ENCODE results near the gene EVI2B.

Gene EVI2B

GRCh38 chr17:31313982-31314781 lies at the start of gene EVI2B:
EVI2B (minus strand) TSS chr17:31314054; CDS start chr17:31305609, 8,445 bp downstream.
- Histone ChIP-seq H2AFZ (ENCODE audit: low read depth, low read length, severe bottlenecking) (no peak within 1 kb of the TSS), H3K9me3 (ENCODE audit: insufficient read depth, low read length) (no peaks in the 10 kb centered on the region), H3K27me3 (ENCODE audit: low read length) (no peaks in the 10 kb centered on the region), H3K36me3 (ENCODE audit: low read length) (no peaks in the 10 kb centered on the region), H3F3A (ENCODE audit: insufficient read depth) (peaks cover 99% of the 10 kb centered on the region), H3K9me2 (replicated peaks; ENCODE audit: insufficient read depth, low read length) (no peaks in the 10 kb centered on the region), H3K9ac (ENCODE audit: low read length) (peak within 1 kb of the TSS; percentile 72), H3K4me2 (ENCODE audit: low read depth, low read length, poor library complexity, severe bottlenecking) (peak within 1 kb of the TSS; percentile 100), H3K79me2 (ENCODE audit: insufficient read depth, low read length) (peaks cover 78% of the 10 kb centered on the region), H4K20me1 (ENCODE audit: low read depth, low read length) (no peaks in the 10 kb centered on the region), H3K27ac (ENCODE audit: low read depth, low read length) (peak within 1 kb of the TSS; percentile 100), H3K4me3 (ENCODE audit: insufficient read depth, low read length, poor library complexity, severe bottlenecking) (peak within 1 kb of the TSS; percentile 80)
- no peak for TF ChIP-seq EZH2phosphoT487 (conservative IDR thresholded peaks at IDR 0.05; ENCODE audit: low read length)
- TF ChIP-seq CTCF (IDR thresholded peaks at IDR 0.05; ENCODE audit: insufficient read depth, low read length, poor library complexity, severe bottlenecking): no peak

- H3K9me3 ChIP-seq (ENCODE audit: insufficient read depth, low read length): no peaks in the 10 kb centered on the region
- H3K79me2 ChIP-seq (ENCODE audit: insufficient read depth, low read length): no peaks in the 10 kb centered on the region
- no peak overlapping the region for H3K9ac ChIP-seq (ENCODE audit: low read length)
- peaks cover 13% of the 10 kb centered on the region for H3K36me3 ChIP-seq (ENCODE audit: low read length)
- H3K9me2 ChIP-seq (replicated peaks; ENCODE audit: insufficient read depth, low read length): no peaks in the 10 kb centered on the region
- no peaks in the 10 kb centered on the region for H3K27me3 ChIP-seq (ENCODE audit: low read length)
- TF ChIP-seq CTCF (IDR thresholded peaks at IDR 0.05; ENCODE audit: insufficient read depth, low read length, poor library complexity, severe bottlenecking) (no peak), EZH2phosphoT487 (conservative IDR thresholded peaks at IDR 0.05; ENCODE audit: low read length) (no peak)
- H3K27ac ChIP-seq (ENCODE audit: low read depth, low read length): no peak overlapping the region
- H3K4me2 ChIP-seq (ENCODE audit: low read depth, low read length, poor library complexity, severe bottlenecking): no peak overlapping the region
- H2AFZ ChIP-seq (ENCODE audit: low read depth, low read length, severe bottlenecking): no peak overlapping the region
- H3F3A ChIP-seq (ENCODE audit: insufficient read depth): no peaks in the 10 kb centered on the region
- no peaks in the 10 kb centered on the region for H4K20me1 ChIP-seq (ENCODE audit: low read depth, low read length)
- no peak overlapping the region for H3K4me3 ChIP-seq (ENCODE audit: insufficient read depth, low read length, poor library complexity, severe bottlenecking)
These were observed 44.1 kb upstream of the EVI2B start for GRCh38 chr17:31357839-31358394.

- H3K9me2 ChIP-seq (replicated peaks; ENCODE audit: insufficient read depth, low read length): no peaks in the 10 kb centered on the region
- H3K27me3 ChIP-seq (ENCODE audit: low read length): no peaks in the 10 kb centered on the region
- peaks cover 13% of the 10 kb centered on the region for H3K36me3 ChIP-seq (ENCODE audit: low read length)
- H3K79me2 ChIP-seq (ENCODE audit: insufficient read depth, low read length): no peaks in the 10 kb centered on the region
- H3K4me2 ChIP-seq (ENCODE audit: low read depth, low read length, poor library complexity, severe bottlenecking): no peak overlapping the region
- no peak overlapping the region for H3K27ac ChIP-seq (ENCODE audit: low read depth, low read length)
- no peak overlapping the region for H3K9ac ChIP-seq (ENCODE audit: low read length)
- TF ChIP-seq CTCF (IDR thresholded peaks at IDR 0.05; ENCODE audit: insufficient read depth, low read length, poor library complexity, severe bottlenecking) (no peak), EZH2phosphoT487 (conservative IDR thresholded peaks at IDR 0.05; ENCODE audit: low read length) (no peak)
- H3K4me3 ChIP-seq (ENCODE audit: insufficient read depth, low read length, poor library complexity, severe bottlenecking): no peak overlapping the region
- no peaks in the 10 kb centered on the region for H3K9me3 ChIP-seq (ENCODE audit: insufficient read depth, low read length)
- no peaks in the 10 kb centered on the region for H3F3A ChIP-seq (ENCODE audit: insufficient read depth)
- H2AFZ ChIP-seq (ENCODE audit: low read depth, low read length, severe bottlenecking): no peak overlapping the region
- H4K20me1 ChIP-seq (ENCODE audit: low read depth, low read length): no peaks in the 10 kb centered on the region
These were observed 43.2 kb upstream of the EVI2B start for GRCh38 chr17:31357091-31357490.

Data from SU-DHL-6 (cell line).